ENCODE data around the gene PTCHD4.

The PTCHD4 gene

GRCh38 chr6:48087448-48087847, 23.5 kb downstream of the PTCHD4 start:
- Mint-ChIP-seq H3K27me3 (no peaks in the 10 kb centered on the region), H3K4me3 (no peak overlapping the region), H3K36me3 (ENCODE audit: insufficient read depth) (no peaks in the 10 kb centered on the region), H3K27ac (ENCODE audit: low read depth) (no peak overlapping the region), H3K9me3 (peaks cover 6% of the 10 kb centered on the region), H3K4me1 (no peaks in the 10 kb centered on the region)
- DNase-seq (ENCODE audit: low spot score in 2 of 2): no peak
- ATAC-seq (replicated peaks; ENCODE audit: extremely low read depth, poor library complexity, severe bottlenecking): no peak

GRCh38 chr6:48086187-48086586, 24.8 kb downstream of the PTCHD4 start:
- H3K4me3 Mint-ChIP-seq: no peak overlapping the region
- no peak overlapping the region for H3K27ac Mint-ChIP-seq (ENCODE audit: low read depth)
- ATAC-seq (replicated peaks; ENCODE audit: extremely low read depth, poor library complexity, severe bottlenecking): no peak
- no peaks in the 10 kb centered on the region for H3K36me3 Mint-ChIP-seq (ENCODE audit: insufficient read depth)
- no peaks in the 10 kb centered on the region for H3K27me3 Mint-ChIP-seq
- H3K4me1 Mint-ChIP-seq: no peaks in the 10 kb centered on the region
- no peak for DNase-seq (ENCODE audit: low spot score in 2 of 2)
- peaks cover 6% of the 10 kb centered on the region for H3K9me3 Mint-ChIP-seq

- no peak overlapping the region for H3K4me3 Mint-ChIP-seq
- ATAC-seq (replicated peaks; ENCODE audit: extremely low read depth, poor library complexity, severe bottlenecking) (no peak), DNase-seq (ENCODE audit: low spot score in 2 of 2) (no peak)
- peaks cover 6% of the 10 kb centered on the region for H3K9me3 Mint-ChIP-seq
- no peaks in the 10 kb centered on the region for H3K27me3 Mint-ChIP-seq
- no peaks in the 10 kb centered on the region for H3K4me1 Mint-ChIP-seq
- H3K36me3 Mint-ChIP-seq (ENCODE audit: insufficient read depth): no peaks in the 10 kb centered on the region
- no peak overlapping the region for H3K27ac Mint-ChIP-seq (ENCODE audit: low read depth)
Observed at GRCh38 chr6:48085131-48085741, 25.8 kb downstream of the PTCHD4 start.

- ATAC-seq (replicated peaks; ENCODE audit: extremely low read depth, poor library complexity, severe bottlenecking): no peak
- no peaks in the 10 kb centered on the region for H3K27me3 Mint-ChIP-seq
- no peaks in the 10 kb centered on the region for H3K36me3 Mint-ChIP-seq (ENCODE audit: insufficient read depth)
- no peak overlapping the region for H3K27ac Mint-ChIP-seq (ENCODE audit: low read depth)
- H3K4me1 Mint-ChIP-seq: no peaks in the 10 kb centered on the region
- H3K4me3 Mint-ChIP-seq: no peak overlapping the region
- DNase-seq (ENCODE audit: low spot score in 2 of 2): no peak
- H3K9me3 Mint-ChIP-seq: peaks cover 6% of the 10 kb centered on the region
Observed at GRCh38 chr6:48084201-48084600, 26.8 kb downstream of the PTCHD4 start.

GRCh38 chr6:48080227-48081009, 30.6 kb downstream of the PTCHD4 start:
- H3K9me3 Mint-ChIP-seq: peaks cover 6% of the 10 kb centered on the region
- ATAC-seq (replicated peaks; ENCODE audit: extremely low read depth, poor library complexity, severe bottlenecking) (no peak), DNase-seq (ENCODE audit: low spot score in 2 of 2) (no peak)
- no peak overlapping the region for H3K4me3 Mint-ChIP-seq
- no peak overlapping the region for H3K27ac Mint-ChIP-seq (ENCODE audit: low read depth)
- H3K27me3 Mint-ChIP-seq: no peaks in the 10 kb centered on the region
- no peaks in the 10 kb centered on the region for H3K4me1 Mint-ChIP-seq
- H3K36me3 Mint-ChIP-seq (ENCODE audit: insufficient read depth): no peaks in the 10 kb centered on the region

GRCh38 chr6:48078120-48078519, 32.9 kb downstream of the PTCHD4 start:
- H3K27me3 Mint-ChIP-seq: no peaks in the 10 kb centered on the region
- no peak for ATAC-seq (replicated peaks; ENCODE audit: extremely low read depth, poor library complexity, severe bottlenecking)
- H3K36me3 Mint-ChIP-seq (ENCODE audit: insufficient read depth): no peaks in the 10 kb centered on the region
- no peak overlapping the region for H3K4me3 Mint-ChIP-seq
- no peak for DNase-seq (ENCODE audit: low spot score in 2 of 2)
- no peaks in the 10 kb centered on the region for H3K9me3 Mint-ChIP-seq
- H3K4me1 Mint-ChIP-seq: no peaks in the 10 kb centered on the region
- no peak overlapping the region for H3K27ac Mint-ChIP-seq (ENCODE audit: low read depth)

GRCh38 chr6:48075181-48075580, 35.8 kb downstream of the PTCHD4 start:
- H3K4me3 Mint-ChIP-seq: no peak overlapping the region
- no peaks in the 10 kb centered on the region for H3K27me3 Mint-ChIP-seq
- no peaks in the 10 kb centered on the region for H3K4me1 Mint-ChIP-seq
- no peak for DNase-seq (ENCODE audit: low spot score in 2 of 2)
- no peak overlapping the region for H3K27ac Mint-ChIP-seq (ENCODE audit: low read depth)
- H3K9me3 Mint-ChIP-seq: no peaks in the 10 kb centered on the region
- no peaks in the 10 kb centered on the region for H3K36me3 Mint-ChIP-seq (ENCODE audit: insufficient read depth)
- no peak for ATAC-seq (replicated peaks; ENCODE audit: extremely low read depth, poor library complexity, severe bottlenecking)

GRCh38 chr6:48073976-48074767, 36.8 kb downstream of the PTCHD4 start:
- H3K4me1 Mint-ChIP-seq: no peaks in the 10 kb centered on the region
- no peak overlapping the region for H3K4me3 Mint-ChIP-seq
- H3K36me3 Mint-ChIP-seq (ENCODE audit: insufficient read depth): no peaks in the 10 kb centered on the region
- no peak for DNase-seq (ENCODE audit: low spot score in 2 of 2)
- H3K27ac Mint-ChIP-seq (ENCODE audit: low read depth): no peak overlapping the region
- H3K9me3 Mint-ChIP-seq: no peaks in the 10 kb centered on the region
- no peak for ATAC-seq (replicated peaks; ENCODE audit: extremely low read depth, poor library complexity, severe bottlenecking)
- no peaks in the 10 kb centered on the region for H3K27me3 Mint-ChIP-seq

GRCh38 chr6:48071833-48072232, 39.2 kb downstream of the PTCHD4 start:
- no peak overlapping the region for H3K4me3 Mint-ChIP-seq

GRCh38 chr6:48069280-48069679, 41.7 kb downstream of the PTCHD4 start:
- no peak overlapping the region for H3K4me3 Mint-ChIP-seq

More at GRCh38 chr6:48071833-48072232, 39.2 kb downstream of the PTCHD4 start:
- Mint-ChIP-seq H3K9me3 (no peaks in the 10 kb centered on the region), H3K27me3 (peaks cover 10% of the 10 kb centered on the region), H3K4me1 (no peaks in the 10 kb centered on the region), H3K36me3 (ENCODE audit: insufficient read depth) (no peaks in the 10 kb centered on the region), H3K27ac (ENCODE audit: low read depth) (no peak overlapping the region)
- ATAC-seq (replicated peaks; ENCODE audit: extremely low read depth, poor library complexity, severe bottlenecking): no peak
- DNase-seq (ENCODE audit: low spot score in 2 of 2): no peak

GRCh38 chr6:48068278-48069251, 42.4 kb downstream of the PTCHD4 start:
- Mint-ChIP-seq H3K9me3 (no peaks in the 10 kb centered on the region), H3K27ac (ENCODE audit: low read depth) (no peak overlapping the region), H3K36me3 (ENCODE audit: insufficient read depth) (no peaks in the 10 kb centered on the region), H3K4me3 (no peak overlapping the region), H3K27me3 (peaks cover 10% of the 10 kb centered on the region), H3K4me1 (no peaks in the 10 kb centered on the region)
- DNase-seq (ENCODE audit: low spot score in 2 of 2) (no peak), ATAC-seq (replicated peaks; ENCODE audit: extremely low read depth, poor library complexity, severe bottlenecking) (no peak)

More at GRCh38 chr6:48069280-48069679, 41.7 kb downstream of the PTCHD4 start:
- DNase-seq (ENCODE audit: low spot score in 2 of 2) (no peak), ATAC-seq (replicated peaks; ENCODE audit: extremely low read depth, poor library complexity, severe bottlenecking) (no peak)
- Mint-ChIP-seq H3K27me3 (peaks cover 10% of the 10 kb centered on the region), H3K27ac (ENCODE audit: low read depth) (no peak overlapping the region), H3K4me1 (no peaks in the 10 kb centered on the region), H3K36me3 (ENCODE audit: insufficient read depth) (no peaks in the 10 kb centered on the region), H3K9me3 (no peaks in the 10 kb centered on the region)

GRCh38 chr6:48067886-48068277, 43.1 kb downstream of the PTCHD4 start:
- H3K4me1 Mint-ChIP-seq: no peaks in the 10 kb centered on the region
- H3K9me3 Mint-ChIP-seq: no peaks in the 10 kb centered on the region
- no peak for ATAC-seq (replicated peaks; ENCODE audit: extremely low read depth, poor library complexity, severe bottlenecking)
- H3K4me3 Mint-ChIP-seq: no peak overlapping the region
- no peak for DNase-seq (ENCODE audit: low spot score in 2 of 2)
- no peaks in the 10 kb centered on the region for H3K36me3 Mint-ChIP-seq (ENCODE audit: insufficient read depth)
- peaks cover 10% of the 10 kb centered on the region for H3K27me3 Mint-ChIP-seq
- H3K27ac Mint-ChIP-seq (ENCODE audit: low read depth): no peak overlapping the region

Data from central memory CD8-positive, alpha-beta T cell (primary cell).